ENCODE results near the gene LHPP.

LHPP gene

GRCh38 chr10:124628676-124629021 lies 167.0 kb downstream of the LHPP start:
- Histone ChIP-seq H3K27me3 (ENCODE audit: control insufficient read depth, low read length) (no peaks in the 10 kb centered on the region), H3K36me3 (ENCODE audit: control insufficient read depth, low read length) (peaks cover 4% of the 10 kb centered on the region; the same call in 1 of the 2 replicates), H4K20me1 (ENCODE audit: control insufficient read depth, insufficient read depth, low read depth, low read length) (peaks cover 5% of the 10 kb centered on the region; the same call in 1 of the 2 replicates), H3K9me2 (replicated peaks; ENCODE audit: control insufficient read depth, low read length) (no peaks in the 10 kb centered on the region), H3K4me2 (ENCODE audit: low read length) (no peak overlapping the region), H3K9me3 (ENCODE audit: control insufficient read depth, insufficient read depth, low read length) (no peaks in the 10 kb centered on the region), H3K79me2 (ENCODE audit: control insufficient read depth, low read length) (peaks cover 21% of the 10 kb centered on the region), H3F3A (ENCODE audit: control insufficient read depth, insufficient read depth) (no peaks in the 10 kb centered on the region), H3K27ac (ENCODE audit: low read depth, low read length) (no peak overlapping the region), H3K4me1 (ENCODE audit: control insufficient read depth, low read length) (peaks cover 26% of the 10 kb centered on the region), H3K4me3 (ENCODE audit: low read length) (no peak overlapping the region)
- TF ChIP-seq CTCF (IDR thresholded peaks at IDR 0.05; ENCODE audit: low read depth, low read length, poor library complexity, severe bottlenecking) (no peak), EZH2phosphoT487 (IDR thresholded peaks at IDR 0.05; ENCODE audit: borderline replicate concordance, low read length) (no peak)

GRCh38 chr10:124629415-124629814 lies 167.8 kb downstream of the LHPP start:
- Histone ChIP-seq H3K9me3 (ENCODE audit: control insufficient read depth, insufficient read depth, low read length) (no peaks in the 10 kb centered on the region), H3K36me3 (ENCODE audit: control insufficient read depth, low read length) (peaks cover 4% of the 10 kb centered on the region; the same call in 1 of the 2 replicates), H3K4me1 (ENCODE audit: control insufficient read depth, low read length) (peaks cover 26% of the 10 kb centered on the region), H4K20me1 (ENCODE audit: control insufficient read depth, insufficient read depth, low read depth, low read length) (peaks cover 5% of the 10 kb centered on the region; the same call in 1 of the 2 replicates), H3K9me2 (replicated peaks; ENCODE audit: control insufficient read depth, low read length) (no peaks in the 10 kb centered on the region), H3K27ac (ENCODE audit: low read depth, low read length) (no peak overlapping the region), H3K4me2 (ENCODE audit: low read length) (no peak overlapping the region), H3K4me3 (ENCODE audit: low read length) (no peak overlapping the region), H3K27me3 (ENCODE audit: control insufficient read depth, low read length) (no peaks in the 10 kb centered on the region), H3K79me2 (ENCODE audit: control insufficient read depth, low read length) (peaks cover 23% of the 10 kb centered on the region), H3F3A (ENCODE audit: control insufficient read depth, insufficient read depth) (no peaks in the 10 kb centered on the region)
- TF ChIP-seq CTCF (IDR thresholded peaks at IDR 0.05; ENCODE audit: low read depth, low read length, poor library complexity, severe bottlenecking) (no peak), EZH2phosphoT487 (IDR thresholded peaks at IDR 0.05; ENCODE audit: borderline replicate concordance, low read length) (no peak)

- H3K4me3 ChIP-seq (ENCODE audit: low read length) = no peak overlapping the region
- peaks cover 4% of the 10 kb centered on the region; the same call in 1 of the 2 replicates for H3K36me3 ChIP-seq (ENCODE audit: control insufficient read depth, low read length)
- TF ChIP-seq CTCF (IDR thresholded peaks at IDR 0.05; ENCODE audit: low read depth, low read length, poor library complexity, severe bottlenecking) (no peak), EZH2phosphoT487 (IDR thresholded peaks at IDR 0.05; ENCODE audit: borderline replicate concordance, low read length) (no peak)
- no peaks in the 10 kb centered on the region for H3F3A ChIP-seq (ENCODE audit: control insufficient read depth, insufficient read depth)
- H3K4me2 ChIP-seq (ENCODE audit: low read length) = no peak overlapping the region
- peaks cover 26% of the 10 kb centered on the region for H3K79me2 ChIP-seq (ENCODE audit: control insufficient read depth, low read length)
- peaks cover 26% of the 10 kb centered on the region for H3K4me1 ChIP-seq (ENCODE audit: control insufficient read depth, low read length)
- H3K27me3 ChIP-seq (ENCODE audit: control insufficient read depth, low read length) = no peaks in the 10 kb centered on the region
- no peaks in the 10 kb centered on the region for H3K9me2 ChIP-seq (replicated peaks; ENCODE audit: control insufficient read depth, low read length)
- H4K20me1 ChIP-seq (ENCODE audit: control insufficient read depth, insufficient read depth, low read depth, low read length) = peaks cover 5% of the 10 kb centered on the region; the same call in 1 of the 2 replicates
- H3K9me3 ChIP-seq (ENCODE audit: control insufficient read depth, insufficient read depth, low read length) = no peaks in the 10 kb centered on the region
- no peak overlapping the region for H3K27ac ChIP-seq (ENCODE audit: low read depth, low read length)
Observed at GRCh38 chr10:124629842-124630241, 168.2 kb downstream of the LHPP start.
